SU-DHL-6 (cell line): ENCODE data around the gene AP5Z1.

Experiments used
- H2AFZ ChIP-seq: fragments of 200-600 bp; sonication (generic); 2 replicates; pipeline ENCODE4 v1.6.1; 2014; ENCODE audit warnings: low read depth, mild to moderate bottlenecking, moderate library complexity, mixed read lengths, antibody characterized with exemption, low read length; ENCODE audit not compliant: severe bottlenecking
- H3F3A ChIP-seq: fragments of 200-600 bp; shearing (Covaris generic); 2 replicates; pipeline ENCODE4 v1.6.0; 2016; ENCODE audit warnings: antibody characterized with exemption, mild to moderate bottlenecking; ENCODE audit not compliant: insufficient read depth
- H3K27ac ChIP-seq: fragments of 200-600 bp; sonication (generic); 2 replicates; pipeline ENCODE4 v1.5.1; 2016; ENCODE audit warnings: low read depth, mild to moderate bottlenecking, low read length, moderate library complexity, mixed read lengths
- H3K27me3 ChIP-seq: fragments of 200-600 bp; sonication (generic), shearing (Covaris generic); 2 replicates; pipeline ENCODE4 v1.6.0; 2014; ENCODE audit warnings: mild to moderate bottlenecking, low read length
- H3K36me3 ChIP-seq: fragments of 200-600 bp; sonication (generic); 2 replicates; pipeline ENCODE4 v1.6.1; 2014; ENCODE audit warnings: mild to moderate bottlenecking, low read length, mixed read lengths
- H3K4me2 ChIP-seq: fragments of 300-600, 200-600 bp; shearing (Covaris generic), sonication (generic); 2 replicates; pipeline ENCODE4 v1.6.0; 2014; ENCODE audit warnings: low read length, low read depth, mild to moderate bottlenecking; ENCODE audit not compliant: poor library complexity, severe bottlenecking
- H3K4me3 ChIP-seq: fragments of 200-600 bp; sonication (generic); 2 replicates; pipeline ENCODE4 v1.5.1; 2014; ENCODE audit warnings: antibody characterized with exemption, low read length, mild to moderate bottlenecking, mixed read lengths; ENCODE audit not compliant: insufficient read depth, poor library complexity, severe bottlenecking
- H3K79me2 ChIP-seq: fragments of 200-600 bp; sonication (generic); 2 replicates; pipeline ENCODE4 v1.6.1; 2014; ENCODE audit warnings: mild to moderate bottlenecking, low read length, moderate library complexity; ENCODE audit not compliant: insufficient read depth
- H3K9ac ChIP-seq: fragments of 200-600 bp; sonication (generic); 2 replicates; pipeline ENCODE4 v1.7.0; 2014; ENCODE audit warnings: mild to moderate bottlenecking, low read length
- H3K9me2 ChIP-seq: fragments of 200-600 bp; sonication (generic); replicated peaks from 2 replicates; pipeline ENCODE4 v1.6.1; 2014; ENCODE audit warnings: low read length; ENCODE audit not compliant: insufficient read depth
- H3K9me3 ChIP-seq: fragments of 200-600 bp; sonication (generic); 2 replicates; pipeline ENCODE4 v1.6.1; 2014; ENCODE audit warnings: low read length, mixed read lengths; ENCODE audit not compliant: insufficient read depth
- H4K20me1 ChIP-seq: fragments of 200-600 bp; sonication (generic); 2 replicates; pipeline ENCODE4 v1.6.1; 2014; ENCODE audit warnings: low read depth, mild to moderate bottlenecking, antibody characterized with exemption, low read length, moderate library complexity, mixed read lengths
- CTCF ChIP-seq: fragments of 200-600 bp; sonication (generic); IDR thresholded peaks from one replicate; pipeline ENCODE4 v1.5.1; 2017; ENCODE audit warnings: antibody characterized with exemption, mild to moderate bottlenecking, low read length, moderate library complexity; ENCODE audit not compliant: insufficient read depth, poor library complexity, severe bottlenecking
- EZH2phosphoT487 ChIP-seq: fragments of 200-600 bp; sonication (generic), shearing (Covaris generic); conservative IDR thresholded peaks from 2 replicates; pipeline ENCODE4 v1.6.1; 2018; ENCODE audit warnings: mild to moderate bottlenecking, antibody characterized with exemption, low read length, moderate library complexity, mixed read lengths

AP5Z1 gene

GRCh38 chr7:4809091-4809591, 33.7 kb downstream of the AP5Z1 start:
- Histone ChIP-seq H3K9me3 (no peaks in the 10 kb centered on the region), H3K27me3 (no peaks in the 10 kb centered on the region), H3K79me2 (no peaks in the 10 kb centered on the region), H3F3A (no peaks in the 10 kb centered on the region), H3K9ac (no peak overlapping the region), H3K4me2 (no peak overlapping the region), H3K27ac (no peak overlapping the region), H3K4me3 (no peak overlapping the region), H4K20me1 (no peaks in the 10 kb centered on the region), H2AFZ (no peak overlapping the region), H3K9me2 (no peaks in the 10 kb centered on the region), H3K36me3 (no peaks in the 10 kb centered on the region)
- TF ChIP-seq CTCF (no peak), EZH2phosphoT487 (no peak)

- Histone ChIP-seq H2AFZ (no peak overlapping the region), H3K27me3 (no peaks in the 10 kb centered on the region), H3K4me3 (no peak overlapping the region), H3K36me3 (no peaks in the 10 kb centered on the region), H3K4me2 (no peak overlapping the region), H3K9me2 (no peaks in the 10 kb centered on the region), H4K20me1 (no peaks in the 10 kb centered on the region), H3K27ac (no peak overlapping the region), H3F3A (no peaks in the 10 kb centered on the region), H3K9me3 (no peaks in the 10 kb centered on the region), H3K79me2 (no peaks in the 10 kb centered on the region), H3K9ac (no peak overlapping the region)
- TF ChIP-seq EZH2phosphoT487 (no peak), CTCF (no peak)
These were observed 34.2 kb downstream of the AP5Z1 start for GRCh38 chr7:4809666-4810065.

- Histone ChIP-seq H3K36me3 (no peaks in the 10 kb centered on the region), H3K79me2 (no peaks in the 10 kb centered on the region), H3K27me3 (no peaks in the 10 kb centered on the region), H3F3A (no peaks in the 10 kb centered on the region), H3K4me2 (no peak overlapping the region), H2AFZ (no peak overlapping the region), H3K4me3 (no peak overlapping the region), H3K9me2 (no peaks in the 10 kb centered on the region), H3K9ac (no peak overlapping the region), H3K9me3 (no peaks in the 10 kb centered on the region), H4K20me1 (no peaks in the 10 kb centered on the region), H3K27ac (no peak overlapping the region)
- TF ChIP-seq EZH2phosphoT487 (no peak), CTCF (no peak)
These were observed 39.0 kb downstream of the AP5Z1 start for GRCh38 chr7:4814433-4814832.

GRCh38 chr7:4815121-4815520, 39.7 kb downstream of the AP5Z1 start:
- Histone ChIP-seq H3K27me3 (no peaks in the 10 kb centered on the region), H3K4me2 (no peak overlapping the region), H3F3A (no peaks in the 10 kb centered on the region), H3K9me3 (no peaks in the 10 kb centered on the region), H3K4me3 (no peak overlapping the region), H3K9ac (no peak overlapping the region), H2AFZ (no peak overlapping the region), H3K79me2 (no peaks in the 10 kb centered on the region), H3K36me3 (no peaks in the 10 kb centered on the region), H3K9me2 (no peaks in the 10 kb centered on the region), H4K20me1 (no peaks in the 10 kb centered on the region), H3K27ac (no peak overlapping the region)
- TF ChIP-seq CTCF (no peak), EZH2phosphoT487 (no peak)
